GM18861 (cell line): ENCODE results near the gene ASXL3.

Experiments used
- ATAC-seq: cut with Tn5 transposase; IDR thresholded peaks from one replicate; pipeline ENCODE4 v1.9.1; 2021; ENCODE audit not compliant: unreplicated experiment

ASXL3 gene

DNA sequence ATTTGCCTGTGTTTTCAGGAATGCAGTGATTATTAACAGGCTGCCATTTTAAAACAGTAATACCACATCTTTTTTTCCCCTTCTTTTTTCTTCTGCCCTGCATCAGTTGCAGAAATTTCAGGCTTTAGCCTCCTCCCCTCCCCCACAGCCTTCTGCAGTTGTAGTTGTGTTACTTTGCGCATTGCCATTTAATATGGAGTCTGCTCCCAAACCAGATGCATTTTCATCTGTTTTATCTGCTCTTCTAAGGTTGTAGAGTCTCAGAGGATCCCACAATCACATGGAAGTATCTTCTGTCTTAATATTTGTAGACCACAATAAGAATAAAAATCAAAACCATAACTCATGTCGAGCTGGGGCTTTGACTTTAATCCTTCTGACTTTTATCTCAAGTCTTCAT lies 3.8 kb downstream of the ASXL3 start:
- no peak for ATAC-seq

DNA sequence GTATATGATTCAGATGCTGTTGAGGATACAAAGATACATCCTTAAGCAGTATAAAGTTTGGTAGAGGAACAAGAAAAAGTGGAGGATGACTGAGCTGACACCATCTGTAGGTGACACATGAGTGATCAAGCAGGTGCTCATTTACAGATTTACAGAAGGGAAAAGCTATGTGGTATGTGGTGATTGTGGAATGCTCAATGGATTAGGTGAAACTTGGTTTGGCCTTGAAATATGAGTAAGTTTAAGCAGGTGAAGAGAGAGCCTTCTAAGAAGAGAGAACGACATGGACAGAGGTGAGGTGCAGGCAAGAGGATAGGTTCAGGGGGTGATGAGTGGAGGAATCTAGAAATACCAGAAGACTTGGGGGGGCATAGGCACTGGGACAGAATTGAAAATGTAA lies 5.9 kb downstream of the ASXL3 start:
- no peak for ATAC-seq

DNA sequence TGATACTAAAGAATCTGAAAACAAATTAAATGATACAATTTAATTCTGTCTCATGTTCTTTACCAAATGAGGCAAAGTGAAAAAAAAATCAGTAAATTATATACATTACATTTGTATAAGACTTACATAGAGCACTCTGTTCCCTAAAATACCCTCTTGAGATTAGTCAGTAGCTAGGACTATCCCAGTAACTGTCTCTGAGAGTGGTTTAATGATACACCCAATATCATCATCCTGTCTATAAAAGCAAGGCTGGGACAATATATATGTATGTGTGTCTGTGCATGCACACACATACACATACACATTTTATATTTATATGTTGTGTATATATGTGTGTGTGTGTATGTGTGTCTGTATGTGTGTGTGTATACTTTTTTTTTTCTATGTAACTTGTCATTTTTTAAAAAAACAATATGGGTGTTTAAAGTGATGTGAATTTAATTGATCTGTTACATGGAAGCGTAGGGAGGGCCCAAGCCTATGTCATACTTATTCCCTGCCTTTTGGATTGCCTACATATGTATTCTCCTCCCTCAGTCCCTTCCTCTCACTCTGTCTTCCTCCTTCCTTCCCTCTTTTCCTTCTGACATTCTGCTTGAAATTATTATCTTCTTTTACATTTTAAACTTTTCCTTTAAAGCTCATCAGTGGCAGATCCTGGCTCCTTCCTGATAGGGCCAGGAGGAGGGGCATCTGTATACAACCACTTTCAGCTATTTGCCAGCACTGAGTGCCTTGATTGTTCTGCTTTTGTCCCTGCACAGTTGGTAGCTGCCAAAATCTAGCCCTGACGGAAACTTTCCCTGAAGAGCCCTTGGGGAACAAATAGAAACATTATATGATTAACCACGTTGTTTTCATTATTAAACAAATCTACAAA lies 6.8 kb downstream of the ASXL3 start:
- no peak for ATAC-seq

DNA sequence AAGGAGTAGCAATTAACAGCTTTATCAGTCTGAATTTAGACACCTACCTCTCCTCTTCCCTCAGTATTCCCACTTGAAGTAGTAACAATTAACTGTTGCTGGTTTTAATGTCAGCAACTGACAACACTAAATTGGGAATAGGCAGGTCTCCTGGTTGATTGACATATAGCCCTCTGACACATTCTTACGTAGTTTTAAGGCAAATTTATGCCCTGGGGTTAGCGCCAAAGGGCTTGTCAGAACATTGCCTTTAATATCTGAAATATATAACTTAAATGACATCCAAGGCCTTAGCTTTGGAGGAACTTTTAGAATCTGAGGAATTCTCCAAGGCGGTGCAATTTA lies 7.4 kb downstream of the ASXL3 start:
- ATAC-seq, result no peak

DNA sequence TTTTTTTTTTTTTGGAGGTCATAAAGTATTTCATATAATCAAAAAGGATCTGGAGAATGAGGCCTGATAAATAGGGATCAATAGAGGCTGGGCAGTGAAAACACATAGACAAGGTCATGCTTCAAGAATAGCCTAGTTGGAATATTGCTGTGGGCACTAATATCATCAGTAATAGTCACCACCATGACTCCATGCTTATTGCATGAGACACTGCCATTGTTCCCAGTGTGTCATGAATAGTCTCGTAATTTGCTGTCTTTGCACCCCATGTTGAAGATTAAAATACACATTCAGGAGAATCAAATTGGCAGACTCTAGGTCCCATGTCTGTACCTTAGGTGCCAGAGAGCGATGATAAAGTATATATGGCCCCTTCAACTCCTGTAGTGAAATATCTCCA lies 10.3 kb downstream of the ASXL3 start:
- no peak for ATAC-seq

DNA sequence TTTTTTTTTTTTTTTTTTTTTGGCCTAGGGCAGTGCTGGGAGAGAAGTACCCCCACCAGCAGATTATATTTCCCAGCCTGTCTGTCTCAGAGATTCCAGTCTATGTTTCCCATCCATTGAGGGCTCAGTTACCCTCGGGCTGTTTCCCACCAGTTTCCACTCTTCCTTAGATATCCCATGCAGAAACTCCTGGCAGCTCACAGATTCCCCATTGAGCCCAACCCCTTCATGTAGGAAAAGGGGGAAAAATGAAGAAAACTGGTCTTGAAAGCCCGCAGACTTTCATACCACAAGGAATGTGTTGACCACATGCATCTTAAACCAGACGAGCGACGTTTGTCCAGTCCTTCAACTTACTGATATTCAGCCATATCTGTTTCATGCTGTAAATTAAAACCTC lies 15.2 kb downstream of the ASXL3 start:
- no peak for ATAC-seq

DNA sequence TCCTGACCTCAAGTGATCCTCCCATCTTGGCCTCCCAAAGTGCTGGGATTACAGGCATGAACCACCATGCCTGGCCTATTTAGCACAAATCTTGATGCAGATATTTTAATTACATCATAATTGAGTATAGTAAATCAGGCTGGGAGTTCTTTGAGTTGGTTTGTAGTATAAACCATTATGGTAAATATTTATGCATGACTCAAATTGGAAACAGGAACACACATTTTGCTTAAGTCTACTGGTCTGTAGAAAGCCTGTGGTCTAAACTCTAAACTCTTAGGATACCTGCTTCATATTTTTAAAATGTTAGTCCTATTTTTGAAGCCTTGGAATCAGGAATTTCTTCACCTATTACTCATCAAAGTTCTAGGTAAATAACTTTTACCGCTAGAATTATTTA lies 16.8 kb downstream of the ASXL3 start:
- ATAC-seq, result no peak

DNA sequence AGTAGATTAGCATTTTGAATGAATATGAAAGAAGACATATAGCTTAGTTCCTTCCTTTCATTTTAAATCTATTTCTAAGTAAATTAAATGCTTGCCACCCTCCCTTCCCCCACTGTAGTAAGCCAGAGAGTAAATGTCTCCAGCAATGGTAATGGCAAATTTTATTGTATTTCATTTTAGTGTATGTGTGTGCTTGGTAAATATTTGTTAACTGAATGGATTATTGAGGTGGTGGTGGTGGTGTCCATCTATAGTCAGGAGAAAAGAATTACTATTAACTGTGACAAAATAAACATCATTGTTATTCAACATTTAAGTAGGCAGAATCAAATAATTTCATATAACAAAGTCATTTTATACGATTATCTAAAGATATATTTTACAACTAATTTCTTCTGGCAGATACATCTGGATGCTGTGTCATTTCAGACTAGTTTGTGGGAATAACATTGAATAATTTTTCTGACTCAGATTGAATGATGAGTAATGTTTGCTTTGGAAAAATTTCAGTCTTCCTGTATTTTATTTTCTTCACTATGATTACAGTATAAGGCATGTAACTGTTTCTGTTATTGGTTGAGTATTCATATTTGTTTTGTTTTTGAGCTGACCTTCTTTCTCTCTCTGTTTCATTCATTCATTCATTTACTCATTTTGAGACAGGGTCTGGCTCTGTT lies 18.3 kb downstream of the ASXL3 start:
- ATAC-seq, result no peak

DNA sequence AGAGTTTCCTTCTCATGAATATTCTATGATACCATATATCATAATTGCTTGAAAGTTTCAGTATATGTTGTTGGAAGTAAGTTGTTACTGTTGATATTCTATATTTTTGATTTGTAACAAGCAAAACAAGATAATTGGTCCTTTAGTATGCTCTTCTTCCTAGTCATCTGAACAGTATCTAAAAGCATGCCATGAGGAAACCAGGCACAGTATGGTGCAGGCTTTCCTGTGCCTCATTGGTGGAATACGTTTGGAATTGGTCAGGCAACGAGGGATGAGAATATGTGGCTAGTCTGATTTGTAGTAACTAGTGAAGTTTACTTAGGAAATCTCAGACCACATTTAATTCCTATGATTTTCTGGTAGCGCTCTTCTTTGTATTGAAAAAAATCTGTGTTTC lies 22.8 kb downstream of the ASXL3 start:
- no peak for ATAC-seq

DNA sequence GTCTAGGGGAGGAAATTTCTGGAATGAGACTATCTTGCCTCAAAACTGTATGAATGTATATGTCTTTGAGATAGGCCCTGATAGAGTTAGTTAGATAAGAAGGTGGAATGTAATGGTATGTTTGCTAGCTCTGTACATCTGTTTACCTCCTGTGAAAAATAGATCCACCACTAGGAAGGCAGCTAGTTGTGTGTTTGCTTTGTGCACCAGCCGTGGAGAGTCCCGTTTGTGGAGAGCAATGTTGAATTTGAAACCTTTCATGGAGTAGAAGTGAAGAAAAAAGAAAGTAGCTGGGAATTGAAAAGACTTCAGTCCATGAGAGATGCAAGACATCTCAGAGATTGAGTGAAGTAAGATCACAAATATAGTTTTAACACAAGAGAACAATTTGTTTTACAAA lies 25.4 kb downstream of the ASXL3 start:
- no peak for ATAC-seq

DNA sequence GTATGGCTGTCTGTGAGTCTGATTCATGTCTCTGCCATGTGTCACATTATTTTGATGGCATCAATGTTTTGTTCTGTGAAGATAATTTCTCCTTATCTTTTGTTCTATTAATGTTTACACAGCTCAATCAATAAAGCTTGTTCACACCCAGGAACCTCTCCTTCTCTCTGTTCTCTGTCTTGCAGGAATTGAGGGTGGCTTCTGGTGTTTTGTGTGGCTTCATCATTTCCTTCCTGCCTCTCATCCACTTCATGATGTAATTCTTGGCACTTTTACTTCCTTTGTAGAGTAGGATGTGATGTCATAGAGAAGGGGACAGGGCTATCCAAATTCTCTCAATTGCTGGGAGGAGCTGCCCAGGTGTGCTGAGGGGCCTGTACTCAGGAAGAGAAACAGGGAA lies 27.2 kb downstream of the ASXL3 start:
- ATAC-seq, result no peak

DNA sequence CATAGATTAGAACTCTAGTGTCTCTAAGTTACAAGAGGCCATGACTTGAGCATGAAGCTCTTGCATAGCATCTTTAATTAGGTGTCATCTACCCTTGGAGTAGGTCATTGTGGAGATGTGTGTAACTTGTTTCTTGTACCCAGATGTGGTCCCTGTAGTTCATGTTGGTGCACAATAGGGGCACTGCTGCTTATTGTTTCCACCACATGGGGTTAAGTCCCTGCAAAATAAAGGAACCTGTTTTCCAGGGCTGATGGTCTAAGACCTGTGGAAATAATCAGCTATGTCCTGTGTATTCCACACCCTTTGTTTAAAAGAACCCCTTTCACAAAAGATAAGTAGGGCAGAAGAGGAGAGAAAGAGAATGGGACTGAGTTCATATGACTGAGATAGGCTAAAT lies 28.6 kb downstream of the ASXL3 start:
- no peak for ATAC-seq

DNA sequence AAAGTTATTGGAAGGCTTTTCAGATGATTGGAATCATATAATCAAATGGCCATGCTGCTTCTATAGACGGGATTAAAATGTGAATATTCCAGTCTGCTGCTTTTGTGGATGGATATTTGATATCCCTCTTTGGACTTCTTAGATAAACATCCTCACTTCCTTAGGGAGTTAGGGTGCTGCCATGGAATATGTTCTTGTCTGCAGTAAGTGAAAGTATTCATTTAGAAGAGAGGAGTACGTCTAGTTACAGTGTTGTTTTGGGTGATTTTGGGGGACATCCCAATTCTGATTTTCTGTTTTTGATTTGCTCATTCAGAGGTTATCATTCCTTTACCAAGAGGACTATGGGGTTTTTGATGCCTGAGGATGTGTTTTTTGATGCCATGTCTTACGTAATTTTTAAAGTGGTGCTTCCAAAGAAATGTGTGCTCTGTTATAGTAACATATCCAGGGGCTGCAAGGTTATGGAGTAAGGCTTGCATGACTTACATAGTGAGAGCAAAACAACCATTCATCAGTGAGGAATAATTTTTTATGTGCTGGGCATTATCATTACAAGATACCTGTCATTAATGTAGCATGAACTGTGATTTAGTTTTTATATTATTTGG lies 33.6 kb downstream of the ASXL3 start:
- ATAC-seq, result no peak

DNA sequence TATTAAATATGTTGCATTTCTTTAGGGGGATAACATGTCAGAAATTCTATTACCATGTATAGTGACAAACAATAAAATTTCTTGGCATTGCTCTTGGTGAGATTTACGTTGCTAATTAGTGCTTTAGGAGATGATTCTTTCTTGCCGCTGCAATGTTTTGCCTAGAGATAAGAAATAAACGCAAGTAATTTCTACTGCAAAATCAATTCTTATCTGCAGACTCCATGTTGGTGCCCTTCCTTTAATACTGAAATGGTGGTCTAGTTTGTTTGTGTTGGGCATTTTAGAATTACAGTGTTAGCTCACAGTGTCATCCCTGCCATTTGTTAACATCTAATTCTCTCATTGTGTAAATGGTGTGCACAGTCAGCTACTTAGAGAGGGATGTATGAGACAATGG lies 34.6 kb downstream of the ASXL3 start:
- no peak for ATAC-seq

DNA sequence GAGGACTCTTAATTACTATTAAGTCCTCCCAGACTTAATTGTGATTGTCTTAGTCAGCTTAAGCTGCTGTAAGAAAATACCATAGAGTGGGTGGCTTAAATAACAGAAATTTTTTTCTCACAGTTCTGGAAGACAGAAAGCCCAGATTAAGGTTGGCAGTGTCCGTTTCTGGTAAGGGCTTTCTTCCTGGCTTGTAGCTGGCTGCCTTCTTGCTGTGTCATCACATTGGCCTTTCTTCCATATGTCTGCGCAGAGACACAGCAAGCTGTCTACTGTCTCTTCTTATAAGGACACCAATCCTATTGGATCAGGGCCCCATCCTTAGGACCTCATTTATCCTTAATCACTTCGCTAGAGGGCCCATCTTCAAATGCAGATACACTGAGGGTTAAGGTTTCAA lies 38.5 kb downstream of the ASXL3 start:
- ATAC-seq, result no peak

DNA sequence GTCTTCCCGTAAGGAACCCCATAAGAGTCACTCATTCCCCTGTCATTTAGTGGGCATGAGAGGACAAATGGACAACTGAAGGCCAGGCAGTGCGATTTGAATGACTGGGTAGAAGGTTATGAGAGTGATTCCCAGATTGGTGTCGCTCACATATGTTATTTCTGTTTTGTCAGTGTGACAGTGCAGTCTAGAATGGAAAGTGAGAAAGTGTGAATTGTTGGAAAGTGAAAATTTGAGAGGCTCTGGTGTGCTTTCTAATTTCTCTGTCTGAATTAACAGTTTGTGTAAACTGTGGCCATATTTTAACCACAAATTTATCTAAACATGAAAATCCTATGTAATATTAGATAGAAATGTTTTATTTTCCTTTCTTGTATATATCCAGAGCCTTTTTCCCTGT lies 49.1 kb downstream of the ASXL3 start:
- ATAC-seq, result no peak

DNA sequence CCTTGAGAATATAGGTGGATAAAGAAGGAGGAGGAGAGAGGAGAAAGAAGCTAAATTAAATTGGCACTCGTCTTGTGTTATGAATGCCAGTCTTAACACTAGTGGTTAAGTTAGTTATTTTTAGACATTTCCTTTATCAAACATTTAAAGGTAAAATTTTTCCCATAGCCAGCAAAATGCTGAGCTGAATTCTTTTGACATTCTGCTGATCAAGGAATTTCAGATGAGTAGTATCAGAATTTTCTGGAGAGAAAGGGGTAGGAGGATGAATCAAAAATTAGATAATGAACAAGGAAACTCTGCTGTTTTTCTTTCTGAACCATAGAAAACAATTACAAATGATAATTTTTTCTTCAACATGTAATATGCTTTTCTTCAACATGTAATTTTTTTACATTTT lies 52.5 kb downstream of the ASXL3 start:
- no peak for ATAC-seq

DNA sequence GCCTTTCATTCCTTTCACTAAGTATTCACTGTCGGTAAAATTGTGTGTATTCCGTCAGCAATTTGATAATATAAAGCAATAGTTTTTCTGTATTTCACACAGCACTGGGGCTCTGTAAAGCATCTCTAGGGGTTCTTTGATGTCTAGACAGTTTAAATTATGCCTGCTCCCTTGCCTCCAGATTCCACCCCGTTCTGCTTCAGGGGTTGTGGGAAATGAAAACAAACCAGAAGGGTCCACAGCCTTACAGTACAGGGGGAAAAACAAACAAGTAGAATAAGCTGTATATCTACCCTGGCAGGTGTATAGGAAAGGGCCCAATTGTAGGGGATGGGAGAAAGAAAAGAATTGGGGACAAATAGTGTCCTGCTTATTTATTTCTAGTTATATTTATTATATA lies 63.1 kb downstream of the ASXL3 start:
- ATAC-seq, result no peak

DNA sequence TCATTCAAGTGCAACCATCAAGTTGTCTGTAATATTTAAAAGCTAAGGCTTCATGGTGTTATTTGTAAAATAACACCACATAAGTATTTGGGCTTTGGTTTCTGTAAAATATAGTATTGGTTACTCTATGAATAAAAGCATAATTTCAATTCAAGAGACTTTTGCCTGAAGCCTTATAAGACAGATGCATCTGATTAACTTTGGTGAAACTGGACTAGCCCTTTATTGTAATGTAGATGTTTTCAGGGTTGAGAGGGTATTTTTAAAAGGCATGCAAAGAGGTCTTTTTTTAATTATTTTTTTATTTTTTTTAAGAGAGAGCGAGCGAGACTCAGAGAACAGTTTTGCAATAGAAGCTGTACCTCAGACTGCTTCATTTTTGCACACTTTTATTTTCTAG lies 66.5 kb downstream of the ASXL3 start:
- no peak for ATAC-seq

DNA sequence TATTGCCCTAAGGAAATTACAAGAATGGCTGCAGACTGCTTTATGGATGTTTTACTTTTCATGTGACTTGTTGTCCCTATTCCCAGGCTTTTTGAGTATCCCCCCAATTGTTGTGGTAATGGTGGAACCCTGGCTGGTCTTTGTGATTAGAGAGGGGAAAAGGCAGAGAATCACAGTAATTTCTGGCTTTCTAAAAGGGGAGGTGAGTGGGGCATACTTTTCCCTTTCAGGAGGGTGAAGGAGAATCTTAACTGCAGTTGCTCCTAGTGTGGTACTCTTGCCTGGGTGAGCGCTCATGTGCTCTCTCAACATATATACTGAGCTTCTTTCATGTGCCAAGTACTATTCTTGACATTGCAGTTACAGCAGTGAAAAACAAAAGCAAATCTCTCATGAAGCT lies 69.3 kb downstream of the ASXL3 start:
- no peak for ATAC-seq

DNA sequence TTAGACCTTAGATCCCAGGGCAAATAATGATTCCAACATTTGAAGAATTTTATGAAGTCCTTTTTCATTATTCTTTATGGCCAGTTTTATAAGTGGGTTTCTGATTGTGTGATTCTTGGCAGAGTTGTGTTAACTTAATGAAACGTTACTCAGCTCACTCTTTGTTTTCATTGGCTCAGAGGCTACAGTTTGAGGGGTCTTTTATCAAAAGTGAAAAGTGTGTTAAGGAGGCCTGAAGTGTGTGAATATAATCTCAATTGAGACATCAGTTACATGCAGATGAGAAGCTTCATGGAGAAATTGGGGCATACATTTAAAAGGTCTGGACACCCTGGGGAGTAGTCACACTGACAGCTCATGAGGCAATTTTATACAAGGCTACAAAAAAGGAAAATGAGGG lies 74.6 kb downstream of the ASXL3 start:
- no peak for ATAC-seq

DNA sequence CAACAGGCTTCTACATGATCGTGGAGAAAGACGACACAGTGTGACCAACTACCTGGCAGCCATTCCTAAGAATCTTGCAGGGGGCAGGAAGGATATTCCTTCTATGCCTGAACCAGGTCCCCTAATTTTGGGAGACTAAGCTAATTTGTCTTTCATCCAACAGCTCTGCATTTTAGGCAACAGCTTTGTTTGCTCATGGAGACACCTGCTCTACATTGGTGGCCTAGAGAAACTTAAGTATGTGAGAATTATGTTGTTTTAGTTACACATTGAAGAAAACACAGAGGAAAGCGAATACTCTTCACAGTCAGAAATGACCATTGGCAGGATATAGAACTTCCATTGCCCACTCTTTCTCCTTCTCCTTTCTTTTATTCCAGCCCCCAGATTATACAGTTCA lies 75.2 kb downstream of the ASXL3 start:
- no peak for ATAC-seq
